Astrocyte (in vitro differentiated cells and primary cell): ENCODE results near the gene CLTCL1.

Experiments used
- CTCF ChIP-seq: IDR thresholded peaks from 2 replicates; pipeline ENCODE4 v1.5.1; 2011; ENCODE audit warnings: low read depth, mild to moderate bottlenecking, inconsistent platforms, low read length, moderate library complexity; ENCODE audit not compliant: insufficient read depth
- EZH2 ChIP-seq: IDR thresholded peaks from 2 replicates; pipeline ENCODE4 v1.6.1; 2012; ENCODE audit warnings: mild to moderate bottlenecking, low read length, inconsistent platforms; ENCODE audit not compliant: insufficient read depth

- TF ChIP-seq CTCF (no peak), EZH2 (no peak)
Measured at GRCh38 chr22:19136915-19137314, 154.6 kb downstream of the CLTCL1 start.
